ENCODE results near the gene GRIK3. TPM values are rescaled to one million over a fixed set of nuclear protein-coding genes. Genes with fewer than 3 reads are reported as not detected.

The GRIK3 gene
- total RNA-seq, 1 experiment from 2014 or later: not detected

GRCh38 chr1:37071829-37072228 lies 37.5 kb upstream of the GRIK3 start:
- H3K36me3 ChIP-seq (ENCODE audit: insufficient read depth, low read length): no peaks in the 10 kb centered on the region
- H3K27me3 ChIP-seq (ENCODE audit: low read length): no peaks in the 10 kb centered on the region
- no peak overlapping the region for H3K4me2 ChIP-seq (ENCODE audit: low read depth, low read length, poor library complexity, severe bottlenecking)
- H2AFZ ChIP-seq (ENCODE audit: low read length): no peak overlapping the region
- no peak overlapping the region for H3K9ac ChIP-seq (ENCODE audit: low read length)
- no peak overlapping the region for H3K27ac ChIP-seq (ENCODE audit: low read length)
- no peaks in the 10 kb centered on the region for H3K9me2 ChIP-seq (replicated peaks; ENCODE audit: insufficient read depth, low read length)
- no peak for DNase-seq
- H3K79me2 ChIP-seq (ENCODE audit: low read length): no peaks in the 10 kb centered on the region
- H3K4me1 ChIP-seq (ENCODE audit: low read length): no peaks in the 10 kb centered on the region
- no peaks in the 10 kb centered on the region for H4K20me1 ChIP-seq (ENCODE audit: insufficient read depth, low read depth, low read length)
- no peaks in the 10 kb centered on the region for H3K9me3 ChIP-seq (ENCODE audit: low read length)
- H3K4me3 ChIP-seq (ENCODE audit: low read length): no peak overlapping the region

- H3K9me2 ChIP-seq (replicated peaks; ENCODE audit: insufficient read depth, low read length): no peaks in the 10 kb centered on the region
- H3K4me2 ChIP-seq (ENCODE audit: low read depth, low read length, poor library complexity, severe bottlenecking): no peak overlapping the region
- H2AFZ ChIP-seq (ENCODE audit: low read length): no peak overlapping the region
- H3K4me1 ChIP-seq (ENCODE audit: low read length): no peaks in the 10 kb centered on the region
- H3K9ac ChIP-seq (ENCODE audit: low read length): no peak overlapping the region
- H3K27ac ChIP-seq (ENCODE audit: low read length): no peak overlapping the region
- H3K9me3 ChIP-seq (ENCODE audit: low read length): no peaks in the 10 kb centered on the region
- H3K79me2 ChIP-seq (ENCODE audit: low read length): no peaks in the 10 kb centered on the region
- no peaks in the 10 kb centered on the region for H3K27me3 ChIP-seq (ENCODE audit: low read length)
- H3K4me3 ChIP-seq (ENCODE audit: low read length): no peak overlapping the region
- DNase-seq: no peak
- no peaks in the 10 kb centered on the region for H3K36me3 ChIP-seq (ENCODE audit: insufficient read depth, low read length)
- no peaks in the 10 kb centered on the region for H4K20me1 ChIP-seq (ENCODE audit: insufficient read depth, low read depth, low read length)
Measured at GRCh38 chr1:37070126-37070525, 35.8 kb upstream of the GRIK3 start.

GRCh38 chr1:37069406-37069805 lies 35.1 kb upstream of the GRIK3 start:
- DNase-seq: no peak
- Histone ChIP-seq H3K4me2 (ENCODE audit: low read depth, low read length, poor library complexity, severe bottlenecking) (no peak overlapping the region), H3K4me1 (ENCODE audit: low read length) (no peaks in the 10 kb centered on the region), H3K9ac (ENCODE audit: low read length) (no peak overlapping the region), H3K9me2 (replicated peaks; ENCODE audit: insufficient read depth, low read length) (no peaks in the 10 kb centered on the region), H2AFZ (ENCODE audit: low read length) (no peak overlapping the region), H3K4me3 (ENCODE audit: low read length) (no peak overlapping the region), H3K9me3 (ENCODE audit: low read length) (no peaks in the 10 kb centered on the region), H4K20me1 (ENCODE audit: insufficient read depth, low read depth, low read length) (no peaks in the 10 kb centered on the region), H3K79me2 (ENCODE audit: low read length) (no peaks in the 10 kb centered on the region), H3K36me3 (ENCODE audit: insufficient read depth, low read length) (no peaks in the 10 kb centered on the region), H3K27ac (ENCODE audit: low read length) (no peak overlapping the region), H3K27me3 (ENCODE audit: low read length) (no peaks in the 10 kb centered on the region)

- H3K9ac ChIP-seq (ENCODE audit: low read length): no peak overlapping the region
- no peaks in the 10 kb centered on the region for H3K79me2 ChIP-seq (ENCODE audit: low read length)
- H3K9me3 ChIP-seq (ENCODE audit: low read length): no peaks in the 10 kb centered on the region
- no peaks in the 10 kb centered on the region for H4K20me1 ChIP-seq (ENCODE audit: insufficient read depth, low read depth, low read length)
- no peaks in the 10 kb centered on the region for H3K4me1 ChIP-seq (ENCODE audit: low read length)
- no peak overlapping the region for H3K4me2 ChIP-seq (ENCODE audit: low read depth, low read length, poor library complexity, severe bottlenecking)
- H3K36me3 ChIP-seq (ENCODE audit: insufficient read depth, low read length): no peaks in the 10 kb centered on the region
- no peak overlapping the region for H3K4me3 ChIP-seq (ENCODE audit: low read length)
- no peak overlapping the region for H3K27ac ChIP-seq (ENCODE audit: low read length)
- DNase-seq: no peak
- H2AFZ ChIP-seq (ENCODE audit: low read length): no peak overlapping the region
- H3K9me2 ChIP-seq (replicated peaks; ENCODE audit: insufficient read depth, low read length): no peaks in the 10 kb centered on the region
- H3K27me3 ChIP-seq (ENCODE audit: low read length): no peaks in the 10 kb centered on the region
Measured at GRCh38 chr1:37068897-37069296, 34.6 kb upstream of the GRIK3 start.

GRCh38 chr1:37068260-37068659 lies 33.9 kb upstream of the GRIK3 start:
- Histone ChIP-seq H3K4me3 (ENCODE audit: low read length) (no peak overlapping the region), H2AFZ (ENCODE audit: low read length) (no peak overlapping the region), H3K9me2 (replicated peaks; ENCODE audit: insufficient read depth, low read length) (no peaks in the 10 kb centered on the region), H3K9ac (ENCODE audit: low read length) (no peak overlapping the region), H4K20me1 (ENCODE audit: insufficient read depth, low read depth, low read length) (no peaks in the 10 kb centered on the region), H3K9me3 (ENCODE audit: low read length) (no peaks in the 10 kb centered on the region), H3K79me2 (ENCODE audit: low read length) (no peaks in the 10 kb centered on the region), H3K27ac (ENCODE audit: low read length) (no peak overlapping the region), H3K4me1 (ENCODE audit: low read length) (no peaks in the 10 kb centered on the region), H3K4me2 (ENCODE audit: low read depth, low read length, poor library complexity, severe bottlenecking) (no peak overlapping the region), H3K27me3 (ENCODE audit: low read length) (no peaks in the 10 kb centered on the region), H3K36me3 (ENCODE audit: insufficient read depth, low read length) (no peaks in the 10 kb centered on the region)
- DNase-seq: no peak

- no peak overlapping the region for H3K4me2 ChIP-seq (ENCODE audit: low read depth, low read length, poor library complexity, severe bottlenecking)
Measured at GRCh38 chr1:37064039-37064438, 29.7 kb upstream of the GRIK3 start.

GRCh38 chr1:37059346-37059745 lies 25.0 kb upstream of the GRIK3 start:
- Histone ChIP-seq H3K9me3 (ENCODE audit: low read length) (no peaks in the 10 kb centered on the region), H4K20me1 (ENCODE audit: insufficient read depth, low read depth, low read length) (no peaks in the 10 kb centered on the region), H2AFZ (ENCODE audit: low read length) (no peak overlapping the region), H3K4me3 (ENCODE audit: low read length) (no peak overlapping the region), H3K79me2 (ENCODE audit: low read length) (no peaks in the 10 kb centered on the region), H3K9ac (ENCODE audit: low read length) (no peak overlapping the region), H3K4me1 (ENCODE audit: low read length) (no peaks in the 10 kb centered on the region), H3K36me3 (ENCODE audit: insufficient read depth, low read length) (no peaks in the 10 kb centered on the region), H3K9me2 (replicated peaks; ENCODE audit: insufficient read depth, low read length) (no peaks in the 10 kb centered on the region), H3K27me3 (ENCODE audit: low read length) (no peaks in the 10 kb centered on the region), H3K4me2 (ENCODE audit: low read depth, low read length, poor library complexity, severe bottlenecking) (no peak overlapping the region), H3K27ac (ENCODE audit: low read length) (no peak overlapping the region)
- no peak for DNase-seq

More at GRCh38 chr1:37064039-37064438, 29.7 kb upstream of the GRIK3 start:
- H3K36me3 ChIP-seq (ENCODE audit: insufficient read depth, low read length): no peaks in the 10 kb centered on the region
- H3K9ac ChIP-seq (ENCODE audit: low read length): no peak overlapping the region
- H3K9me2 ChIP-seq (replicated peaks; ENCODE audit: insufficient read depth, low read length): no peaks in the 10 kb centered on the region
- no peaks in the 10 kb centered on the region for H4K20me1 ChIP-seq (ENCODE audit: insufficient read depth, low read depth, low read length)
- no peaks in the 10 kb centered on the region for H3K4me1 ChIP-seq (ENCODE audit: low read length)
- no peaks in the 10 kb centered on the region for H3K9me3 ChIP-seq (ENCODE audit: low read length)
- H3K27me3 ChIP-seq (ENCODE audit: low read length): no peaks in the 10 kb centered on the region
- H3K79me2 ChIP-seq (ENCODE audit: low read length): no peaks in the 10 kb centered on the region
- DNase-seq: no peak
- H3K4me3 ChIP-seq (ENCODE audit: low read length): no peak overlapping the region
- H3K27ac ChIP-seq (ENCODE audit: low read length): no peak overlapping the region
- no peak overlapping the region for H2AFZ ChIP-seq (ENCODE audit: low read length)

- no peak overlapping the region for H3K9ac ChIP-seq (ENCODE audit: low read length)
- no peaks in the 10 kb centered on the region for H3K9me3 ChIP-seq (ENCODE audit: low read length)
- H3K4me3 ChIP-seq (ENCODE audit: low read length): no peak overlapping the region
- no peaks in the 10 kb centered on the region for H4K20me1 ChIP-seq (ENCODE audit: insufficient read depth, low read depth, low read length)
- no peak overlapping the region for H3K27ac ChIP-seq (ENCODE audit: low read length)
- no peak overlapping the region for H2AFZ ChIP-seq (ENCODE audit: low read length)
- H3K9me2 ChIP-seq (replicated peaks; ENCODE audit: insufficient read depth, low read length): no peaks in the 10 kb centered on the region
- H3K4me2 ChIP-seq (ENCODE audit: low read depth, low read length, poor library complexity, severe bottlenecking): no peak overlapping the region
- no peaks in the 10 kb centered on the region for H3K27me3 ChIP-seq (ENCODE audit: low read length)
- no peaks in the 10 kb centered on the region for H3K79me2 ChIP-seq (ENCODE audit: low read length)
- no peaks in the 10 kb centered on the region for H3K4me1 ChIP-seq (ENCODE audit: low read length)
- H3K36me3 ChIP-seq (ENCODE audit: insufficient read depth, low read length): no peaks in the 10 kb centered on the region
- DNase-seq: no peak
Measured at GRCh38 chr1:37058424-37058988, 24.2 kb upstream of the GRIK3 start.

- H4K20me1 ChIP-seq (ENCODE audit: insufficient read depth, low read depth, low read length): no peaks in the 10 kb centered on the region
- H3K4me2 ChIP-seq (ENCODE audit: low read depth, low read length, poor library complexity, severe bottlenecking): no peak overlapping the region
- no peak overlapping the region for H3K4me3 ChIP-seq (ENCODE audit: low read length)
- no peaks in the 10 kb centered on the region for H3K27me3 ChIP-seq (ENCODE audit: low read length)
- no peak for DNase-seq
- H3K9ac ChIP-seq (ENCODE audit: low read length): no peak overlapping the region
- no peak overlapping the region for H2AFZ ChIP-seq (ENCODE audit: low read length)
- no peaks in the 10 kb centered on the region for H3K79me2 ChIP-seq (ENCODE audit: low read length)
- no peak overlapping the region for H3K27ac ChIP-seq (ENCODE audit: low read length)
- H3K9me2 ChIP-seq (replicated peaks; ENCODE audit: insufficient read depth, low read length): no peaks in the 10 kb centered on the region
- no peaks in the 10 kb centered on the region for H3K9me3 ChIP-seq (ENCODE audit: low read length)
- H3K4me1 ChIP-seq (ENCODE audit: low read length): no peaks in the 10 kb centered on the region
- H3K36me3 ChIP-seq (ENCODE audit: insufficient read depth, low read length): no peaks in the 10 kb centered on the region
Measured at GRCh38 chr1:37056325-37056724, 22.0 kb upstream of the GRIK3 start.
